GM23338 (cell line): ENCODE measurements around the gene RBM19. TPM values are rescaled to one million over a fixed set of nuclear protein-coding genes. Genes with fewer than 3 reads are reported as not detected.

Experiments
- ATAC-seq: fragments of 200-7000 bp; cut with Tn5 transposase; 3 replicates; pipeline ENCODE4 v1.9.1; 2020
- DNase-seq: peaks from one replicate; pipeline ENCODE4 v3.0.0-alpha.2; 2015; ENCODE audit warnings: low spot score
- H2AFZ ChIP-seq: fragments of 200-600 bp; sonication (generic); 2 replicates; pipeline ENCODE4 v1.8.0; 2016; ENCODE audit warnings: antibody characterized with exemption, mild to moderate bottlenecking, moderate library complexity
- H3F3A ChIP-seq: fragments of 200-600 bp; sonication (generic); replicated peaks from 2 replicates; pipeline ENCODE4 v1.8.0; 2017; ENCODE audit warnings: antibody characterized with exemption, mixed run types, low read depth
- H3K27ac ChIP-seq: fragments of 200-600 bp; sonication (generic); 2 replicates; pipeline ENCODE4 v1.6.1; 2016; ENCODE audit warnings: low read depth
- H3K27me3 ChIP-seq: fragments of 200-600 bp; sonication (generic); 2 replicates; pipeline ENCODE4 v1.8.0; 2016; ENCODE audit warnings: mild to moderate bottlenecking, mixed run types, moderate library complexity; ENCODE audit not compliant: insufficient read depth
- H3K36me3 ChIP-seq: fragments of 200-600 bp; sonication (generic); 2 replicates; pipeline ENCODE4 v1.8.0; 2016; ENCODE audit warnings: mild to moderate bottlenecking; ENCODE audit not compliant: insufficient read depth
- H3K4me1 ChIP-seq: fragments of 200-600 bp; sonication (generic); 2 replicates; pipeline ENCODE4 v1.8.0; 2016; ENCODE audit warnings: mild to moderate bottlenecking, moderate library complexity; ENCODE audit not compliant: insufficient read depth
- H3K4me2 ChIP-seq: fragments of 200-600 bp; sonication (generic); 2 replicates; pipeline ENCODE4 v1.7.1; 2017; ENCODE audit warnings: mixed run types
- H3K4me3 ChIP-seq: fragments of 200-600 bp; sonication (generic); 2 replicates; pipeline ENCODE4 v1.6.1; 2016; ENCODE audit warnings: mixed run types
- H3K79me2 ChIP-seq: fragments of 200-600 bp; sonication (generic); replicated peaks from 2 replicates; pipeline ENCODE4 v1.8.0; 2017; ENCODE audit warnings: mild to moderate bottlenecking; ENCODE audit not compliant: insufficient read depth
- H3K9me2 ChIP-seq: fragments of 200-600 bp; sonication (generic); 2 replicates; pipeline ENCODE4 v1.8.0; 2017; ENCODE audit not compliant: insufficient read depth
- H4K20me1 ChIP-seq: fragments of 200-600 bp; sonication (generic); replicated peaks from 2 replicates; pipeline ENCODE4 v1.8.0; 2017; ENCODE audit warnings: mild to moderate bottlenecking; ENCODE audit not compliant: insufficient read depth
- H3K27ac Mint-ChIP-seq: 2 replicates; pipeline ENCODE4 v1.8.0; 2020; ENCODE audit warnings: inconsistent platforms, mild to moderate bottlenecking, moderate library complexity, mixed read lengths
- H3K27me3 Mint-ChIP-seq: 3 replicates; pipeline ENCODE4 v1.8.0; 2022; ENCODE audit warnings: low read depth, mild to moderate bottlenecking, moderate library complexity, mixed read lengths, inconsistent platforms; ENCODE audit not compliant: insufficient read depth, poor library complexity
- H3K36me3 Mint-ChIP-seq: 3 replicates; pipeline ENCODE4 v1.8.0; 2021; ENCODE audit warnings: low read depth, mild to moderate bottlenecking, inconsistent platforms, moderate library complexity, mixed read lengths
- H3K4me1 Mint-ChIP-seq: 3 replicates; pipeline ENCODE4 v1.8.0; 2020; ENCODE audit warnings: mild to moderate bottlenecking, inconsistent platforms, mixed read lengths
- H3K4me3 Mint-ChIP-seq: 3 replicates; pipeline ENCODE4 v1.8.0; 2021; ENCODE audit warnings: moderate library complexity, mild to moderate bottlenecking, inconsistent platforms, mixed read lengths
- H3K9me3 Mint-ChIP-seq: 3 replicates; pipeline ENCODE4 v1.8.0; 2020; ENCODE audit warnings: moderate library complexity, mild to moderate bottlenecking, inconsistent platforms, mixed read lengths
- CREB1 ChIP-seq: fragments of 250-450 bp; sonication (Bioruptor Pico); IDR thresholded peaks from 2 replicates; pipeline ENCODE4 v1.5.0; 2020; ENCODE audit warnings: low read depth, mild to moderate bottlenecking, moderate library complexity
- EZH2 ChIP-seq: fragments of 200-600 bp; sonication (generic); IDR thresholded peaks from one replicate; pipeline ENCODE4 v1.8.0; 2017; ENCODE audit warnings: antibody characterized with exemption, mild to moderate bottlenecking, low read depth; ENCODE audit not compliant: unreplicated experiment
- EZH2phosphoT487 ChIP-seq: fragments of 200-600 bp; sonication (generic); IDR thresholded peaks from one replicate; pipeline ENCODE4 v1.8.1; 2018; ENCODE audit warnings: antibody characterized with exemption; ENCODE audit not compliant: unreplicated experiment
- JUNB ChIP-seq: IDR thresholded peaks from one replicate; pipeline ENCODE4 v1.6.1; 2016; ENCODE audit warnings: antibody characterized with exemption; ENCODE audit not compliant: unreplicated experiment
- ZNF114 ChIP-seq: fragments of 250-450 bp; sonication (Bioruptor Pico); IDR thresholded peaks from 2 replicates; pipeline ENCODE4 v1.5.0; 2020; ENCODE audit warnings: mild to moderate bottlenecking, moderate library complexity
- ZNF331 ChIP-seq: fragments of 250-450 bp; sonication (Bioruptor Pico); IDR thresholded peaks from 2 replicates; pipeline ENCODE4 v1.5.0; 2020; ENCODE audit warnings: low read depth, mild to moderate bottlenecking, moderate library complexity
- polyA plus RNA-seq: library from polyadenylated mRNA; unstranded; fragments of >200 nt; fragmentation: Nextera tagmentation; extraction: Ambion mirVana; gene quantifications from 2 replicates; pipeline ENCODE4 v1.2.1, GENCODE V29; 2016
- total RNA-seq: library from RNA; depleted of rRNA; stranded (reverse); fragments of >200 nt; shearing (Covaris generic); gene quantifications from 2 replicates; pipeline ENCODE4 v1.2.3, GENCODE V29; 2014
- TF ChIP-seq, protein P1 (sequence below): IDR thresholded peaks from one replicate; pipeline ENCODE4 v1.6.1; 2018; ENCODE audit warnings: antibody characterized with exemption; ENCODE audit not compliant: unreplicated experiment
- TF ChIP-seq, protein P2 (sequence below), 2 experiments: fragments of 200-600 bp in 1 of 2; sonication (generic) in 1 of 2; conservative IDR thresholded peaks; 2 replicates each; pipeline versions ENCODE4 v1.5.1 to v1.6.1; 2016 to 2017; ENCODE audit warnings: antibody characterized with exemption in 2 of 2, low read depth in 2 of 2, mild to moderate bottlenecking in 2 of 2, moderate library complexity in 1 of 2
- TF ChIP-seq, protein P3 (sequence below): IDR thresholded peaks from 2 replicates; pipeline ENCODE4 v1.6.1; 2016; ENCODE audit warnings: antibody characterized with exemption

The RBM19 gene
- total and polyA plus RNA-seq, 2 experiments from 2014 or later = 43.4 to 56.7 TPM

DNA sequence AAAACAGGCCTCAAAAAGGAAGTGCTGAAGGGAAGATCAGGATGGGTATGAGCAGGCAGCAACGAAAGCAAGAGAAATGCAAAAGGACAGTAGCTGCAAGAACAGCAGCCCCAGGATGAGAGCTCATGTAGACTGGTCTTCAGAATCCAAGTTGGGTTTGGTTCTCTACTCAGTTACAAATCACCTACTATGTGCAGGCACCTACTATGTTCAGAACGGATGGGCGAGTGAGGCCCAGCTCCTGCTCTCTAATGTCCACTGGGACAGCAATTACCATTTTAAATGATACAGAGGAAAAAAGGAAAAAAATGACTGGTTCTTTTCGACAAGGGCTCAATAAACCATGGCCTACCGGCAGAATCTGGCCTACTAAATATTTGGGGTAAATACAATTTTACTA lies 88.5 kb downstream of the RBM19 start:
- no peaks in the 10 kb centered on the region for H3K4me1 ChIP-seq
- H3K27me3 ChIP-seq = no peaks in the 10 kb centered on the region
- H3K9me3 Mint-ChIP-seq = peaks cover 3% of the 10 kb centered on the region; the same call in 2 of the 3 replicates
- H3K36me3 Mint-ChIP-seq = peaks cover 28% of the 10 kb centered on the region
- H3K4me3 ChIP-seq = no peak overlapping the region
- no peak for TF ChIP-seq ZNF331 (CRISPR knock-in tag)
- TF ChIP-seq JUNB = no peak
- H3K4me2 ChIP-seq = no peak overlapping the region
- DNase-seq (no peak), ATAC-seq (no peak)
- H3K4me3 Mint-ChIP-seq = no peak overlapping the region
- H3F3A ChIP-seq = no peaks in the 10 kb centered on the region
- no peaks in the 10 kb centered on the region for H3K27me3 Mint-ChIP-seq
- 0 out of 3 replicates have a peak, but pooled peaks cover 3% of the 10 kb centered on the region for H3K4me1 Mint-ChIP-seq
- H4K20me1 ChIP-seq = no peaks in the 10 kb centered on the region
- no peak overlapping the region for H3K27ac Mint-ChIP-seq
- no peaks in the 10 kb centered on the region for H3K9me2 ChIP-seq
- no peak overlapping the region for H2AFZ ChIP-seq
- H3K27ac ChIP-seq = no peak overlapping the region
- no peaks in the 10 kb centered on the region for H3K79me2 ChIP-seq
- no peaks in the 10 kb centered on the region for H3K36me3 ChIP-seq

- no peak overlapping the region for H3K4me3 ChIP-seq
- TF ChIP-seq JUNB = no peak
- no peaks in the 10 kb centered on the region for H3K27me3 ChIP-seq
- H3F3A ChIP-seq = no peaks in the 10 kb centered on the region
- H3K36me3 ChIP-seq = no peaks in the 10 kb centered on the region; the same call in 1 of the 2 replicates
- H3K4me2 ChIP-seq = no peak overlapping the region
- Mint-ChIP-seq H3K27ac (no peak overlapping the region), H3K4me1 (0 out of 3 replicates have a peak, but pooled peaks cover 3% of the 10 kb centered on the region), H3K4me3 (no peak overlapping the region), H3K27me3 (no peaks in the 10 kb centered on the region), H3K9me3 (peaks cover 7% of the 10 kb centered on the region; the same call in 2 of the 3 replicates), H3K36me3 (peaks cover 32% of the 10 kb centered on the region)
- H3K9me2 ChIP-seq = no peaks in the 10 kb centered on the region
- ATAC-seq = no peak
- H2AFZ ChIP-seq = no peak overlapping the region
- DNase-seq = no peak
- H4K20me1 ChIP-seq = no peaks in the 10 kb centered on the region
- no peaks in the 10 kb centered on the region for H3K4me1 ChIP-seq
- no peak overlapping the region for H3K27ac ChIP-seq
- H3K79me2 ChIP-seq = no peaks in the 10 kb centered on the region
These were observed 90.0 kb downstream of the RBM19 start for GRCh38 chr12:113876160-113876559.

- Mint-ChIP-seq H3K27me3 (no peaks in the 10 kb centered on the region), H3K4me3 (no peak overlapping the region), H3K9me3 (peaks cover 11% of the 10 kb centered on the region; the same call in 2 of the 3 replicates), H3K27ac (no peak overlapping the region), H3K36me3 (peaks cover 36% of the 10 kb centered on the region), H3K4me1 (0 out of 3 replicates have a peak, but pooled peaks cover 2% of the 10 kb centered on the region)
- Histone ChIP-seq H3K9me2 (no peaks in the 10 kb centered on the region), H3K4me1 (no peaks in the 10 kb centered on the region), H3K79me2 (no peaks in the 10 kb centered on the region), H3K27ac (no peak overlapping the region), H3K4me3 (no peak overlapping the region), H3F3A (no peaks in the 10 kb centered on the region), H3K27me3 (no peaks in the 10 kb centered on the region), H4K20me1 (no peaks in the 10 kb centered on the region), H2AFZ (no peak overlapping the region), H3K4me2 (no peak overlapping the region), H3K36me3 (no peaks in the 10 kb centered on the region; the same call in 1 of the 2 replicates)
- no peak for DNase-seq
- ATAC-seq = no peak
- TF ChIP-seq ZNF114 (CRISPR knock-in tag) (no peak), EZH2phosphoT487 (no peak), JUNB (no peak), CREB1 (no peak), ZNF331 (CRISPR knock-in tag) (no peak), EZH2 (no peak)
- TF ChIP-seq, protein P1, sequence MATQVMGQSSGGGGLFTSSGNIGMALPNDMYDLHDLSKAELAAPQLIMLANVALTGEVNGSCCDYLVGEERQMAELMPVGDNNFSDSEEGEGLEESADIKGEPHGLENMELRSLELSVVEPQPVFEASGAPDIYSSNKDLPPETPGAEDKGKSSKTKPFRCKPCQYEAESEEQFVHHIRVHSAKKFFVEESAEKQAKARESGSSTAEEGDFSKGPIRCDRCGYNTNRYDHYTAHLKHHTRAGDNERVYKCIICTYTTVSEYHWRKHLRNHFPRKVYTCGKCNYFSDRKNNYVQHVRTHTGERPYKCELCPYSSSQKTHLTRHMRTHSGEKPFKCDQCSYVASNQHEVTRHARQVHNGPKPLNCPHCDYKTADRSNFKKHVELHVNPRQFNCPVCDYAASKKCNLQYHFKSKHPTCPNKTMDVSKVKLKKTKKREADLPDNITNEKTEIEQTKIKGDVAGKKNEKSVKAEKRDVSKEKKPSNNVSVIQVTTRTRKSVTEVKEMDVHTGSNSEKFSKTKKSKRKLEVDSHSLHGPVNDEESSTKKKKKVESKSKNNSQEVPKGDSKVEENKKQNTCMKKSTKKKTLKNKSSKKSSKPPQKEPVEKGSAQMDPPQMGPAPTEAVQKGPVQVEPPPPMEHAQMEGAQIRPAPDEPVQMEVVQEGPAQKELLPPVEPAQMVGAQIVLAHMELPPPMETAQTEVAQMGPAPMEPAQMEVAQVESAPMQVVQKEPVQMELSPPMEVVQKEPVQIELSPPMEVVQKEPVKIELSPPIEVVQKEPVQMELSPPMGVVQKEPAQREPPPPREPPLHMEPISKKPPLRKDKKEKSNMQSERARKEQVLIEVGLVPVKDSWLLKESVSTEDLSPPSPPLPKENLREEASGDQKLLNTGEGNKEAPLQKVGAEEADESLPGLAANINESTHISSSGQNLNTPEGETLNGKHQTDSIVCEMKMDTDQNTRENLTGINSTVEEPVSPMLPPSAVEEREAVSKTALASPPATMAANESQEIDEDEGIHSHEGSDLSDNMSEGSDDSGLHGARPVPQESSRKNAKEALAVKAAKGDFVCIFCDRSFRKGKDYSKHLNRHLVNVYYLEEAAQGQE = no peak
- TF ChIP-seq, protein P2, sequence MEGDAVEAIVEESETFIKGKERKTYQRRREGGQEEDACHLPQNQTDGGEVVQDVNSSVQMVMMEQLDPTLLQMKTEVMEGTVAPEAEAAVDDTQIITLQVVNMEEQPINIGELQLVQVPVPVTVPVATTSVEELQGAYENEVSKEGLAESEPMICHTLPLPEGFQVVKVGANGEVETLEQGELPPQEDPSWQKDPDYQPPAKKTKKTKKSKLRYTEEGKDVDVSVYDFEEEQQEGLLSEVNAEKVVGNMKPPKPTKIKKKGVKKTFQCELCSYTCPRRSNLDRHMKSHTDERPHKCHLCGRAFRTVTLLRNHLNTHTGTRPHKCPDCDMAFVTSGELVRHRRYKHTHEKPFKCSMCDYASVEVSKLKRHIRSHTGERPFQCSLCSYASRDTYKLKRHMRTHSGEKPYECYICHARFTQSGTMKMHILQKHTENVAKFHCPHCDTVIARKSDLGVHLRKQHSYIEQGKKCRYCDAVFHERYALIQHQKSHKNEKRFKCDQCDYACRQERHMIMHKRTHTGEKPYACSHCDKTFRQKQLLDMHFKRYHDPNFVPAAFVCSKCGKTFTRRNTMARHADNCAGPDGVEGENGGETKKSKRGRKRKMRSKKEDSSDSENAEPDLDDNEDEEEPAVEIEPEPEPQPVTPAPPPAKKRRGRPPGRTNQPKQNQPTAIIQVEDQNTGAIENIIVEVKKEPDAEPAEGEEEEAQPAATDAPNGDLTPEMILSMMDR (conservative IDR thresholded peaks at IDR 0.05; ENCODE audit: low read depth in 2 of 2) = no peak
- TF ChIP-seq, protein P3, sequence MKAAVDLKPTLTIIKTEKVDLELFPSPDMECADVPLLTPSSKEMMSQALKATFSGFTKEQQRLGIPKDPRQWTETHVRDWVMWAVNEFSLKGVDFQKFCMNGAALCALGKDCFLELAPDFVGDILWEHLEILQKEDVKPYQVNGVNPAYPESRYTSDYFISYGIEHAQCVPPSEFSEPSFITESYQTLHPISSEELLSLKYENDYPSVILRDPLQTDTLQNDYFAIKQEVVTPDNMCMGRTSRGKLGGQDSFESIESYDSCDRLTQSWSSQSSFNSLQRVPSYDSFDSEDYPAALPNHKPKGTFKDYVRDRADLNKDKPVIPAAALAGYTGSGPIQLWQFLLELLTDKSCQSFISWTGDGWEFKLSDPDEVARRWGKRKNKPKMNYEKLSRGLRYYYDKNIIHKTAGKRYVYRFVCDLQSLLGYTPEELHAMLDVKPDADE = no peak
These were observed 90.4 kb downstream of the RBM19 start for GRCh38 chr12:113875691-113876090.
